Adipose tissue (tissue), 3 donors: ENCODE data around the gene BCKDK. TPM values are rescaled to one million over a fixed set of nuclear protein-coding genes. Genes with fewer than 3 reads are reported as not detected.

ENCODE experiments used
- H3K27ac ChIP-seq: one replicate; pipeline ENCODE4 v1.5.1; 2013; ENCODE audit warnings: low read depth, low read length
- WGBS, 3 donors: extraction: QIAGEN DNeasy Blood & Tissue Kit; methylation state at CpG; one replicate each; pipeline ENCODE4 v1.1.7; 2013; 5-methylcytosine and 5-hydroxymethylcytosine counted together
- polyA plus RNA-seq, 3 donors: library from polyadenylated mRNA; stranded (reverse); fragments of 200-250 nt; gene quantifications; one replicate each; pipeline ENCODE4 v1.2.3, GENCODE V29; 2013
- donor health status: healthy with polysubstance abuse.
- donor health status: Bipolar disorder and iron deficiency.
- donor health status: healthy.

Gene BCKDK
- 10 to 100 TPM; 31.4 to 79.6 (median 45.4) TPM for polyA plus RNA-seq

DNA sequence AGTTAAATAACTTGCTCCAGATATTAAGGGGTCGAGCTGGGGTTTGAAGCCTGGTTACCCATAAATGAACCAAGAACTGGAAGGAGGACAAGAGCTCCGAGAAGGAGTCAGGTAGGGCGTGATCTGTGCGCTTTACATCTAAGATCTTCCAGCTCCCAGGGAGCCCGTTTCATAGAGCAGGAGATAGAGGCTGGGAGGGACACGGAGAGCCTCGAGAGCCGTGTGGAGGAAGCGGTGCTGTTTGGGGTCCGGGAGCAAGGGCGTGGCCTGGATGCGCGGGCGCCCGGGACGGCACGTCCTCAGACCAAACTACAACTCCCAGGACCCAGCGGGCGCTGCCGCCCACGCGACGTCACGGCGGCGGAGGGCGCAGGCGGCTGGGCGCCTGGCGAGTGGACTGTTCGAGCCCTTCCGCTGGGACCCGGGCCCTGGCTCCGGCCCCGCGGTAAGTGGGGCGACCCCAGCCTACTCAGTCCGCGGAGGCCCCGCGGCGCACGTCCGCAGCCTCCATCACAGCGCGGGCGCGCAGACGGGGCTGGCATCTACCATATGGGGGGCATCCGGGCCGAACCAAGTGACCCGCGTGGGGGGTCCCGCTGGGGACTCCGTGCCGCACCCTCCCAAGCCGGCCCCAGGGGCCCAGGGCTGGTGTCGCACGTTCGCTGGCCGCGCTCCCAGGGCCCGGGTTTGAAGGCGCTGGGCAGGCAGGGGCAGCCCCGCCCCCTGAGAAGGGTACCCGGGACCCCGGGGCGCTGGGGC, at the start of gene BCKDK:
Gene BCKDK (plus strand): TSS at position 352 of the 759 bp plus-strand sequence. CDS start 838 bp downstream, outside the sequence.
- 3 to 4% (median 4%) methylated on average over 60 to 68 of the region's 68 CpGs for WGBS, 3 donors
- H3K27ac ChIP-seq: no peak within 1 kb of the TSS

GRCh38 chr16:31061126-31061812, 46.9 kb upstream of the BCKDK start:
- 93 to 95% (median 95%) methylated on average over 38 to 42 of the region's 42 CpGs for WGBS, 3 donors
- H3K27ac ChIP-seq: no peak overlapping the region

GRCh38 chr16:31061813-31062440, 46.3 kb upstream of the BCKDK start:
- no peak overlapping the region for H3K27ac ChIP-seq
- WGBS, 3 donors: 96 to 97% (median 97%) methylated on average over 54 of the region's 54 CpGs

DNA sequence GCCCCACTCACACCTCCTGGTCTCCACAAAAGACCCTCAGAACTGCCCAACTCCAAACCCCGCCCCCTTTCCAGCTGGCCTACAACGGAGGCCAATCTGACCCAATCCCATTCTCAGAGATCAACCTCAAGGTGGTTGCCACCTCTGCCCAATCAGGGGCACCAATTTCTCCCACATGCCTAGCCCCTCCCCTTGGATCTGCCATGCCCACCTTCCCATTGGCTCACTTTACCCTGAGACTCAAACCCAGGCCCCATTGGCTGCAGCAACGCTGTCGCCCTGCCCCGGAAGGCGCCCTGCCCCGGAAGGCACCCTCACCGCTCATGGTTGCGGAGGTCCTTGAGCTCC, 44.7 kb upstream of the BCKDK start:
- 90 to 97% (median 94%) methylated on average over 9 of the region's 9 CpGs for WGBS, 3 donors
- H3K27ac ChIP-seq: no peak overlapping the region

GRCh38 chr16:31063843-31064611, 44.2 kb upstream of the BCKDK start:
- 82 to 93% (median 89%) methylated on average over 56 of the region's 56 CpGs for WGBS, 3 donors
- H3K27ac ChIP-seq: no peak overlapping the region

GRCh38 chr16:31064882-31065461, 43.2 kb upstream of the BCKDK start:
- 47 to 76% (median 56%) methylated on average over 4 of the region's 4 CpGs for WGBS, 3 donors

DNA sequence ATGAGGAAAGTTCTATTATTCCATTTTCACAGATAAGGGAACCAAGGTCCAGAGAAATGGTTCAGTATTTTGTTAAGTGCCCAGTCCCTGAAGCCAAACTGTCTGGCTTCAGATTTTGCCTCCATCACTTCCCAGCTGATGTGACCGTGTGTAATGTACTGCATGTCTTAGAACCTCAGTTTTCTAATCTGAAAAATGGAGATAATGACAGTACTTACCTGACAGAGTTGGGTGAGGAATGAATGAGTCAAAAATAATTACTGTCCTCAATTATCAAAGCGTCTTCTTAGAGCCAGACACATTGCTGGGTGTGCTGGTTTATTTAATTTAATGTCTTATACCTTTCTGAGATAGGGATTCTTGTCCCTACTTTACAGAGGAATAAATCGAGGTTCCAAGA, 40.8 kb upstream of the BCKDK start:
- 81 to 94% (median 93%) methylated on average over 3 of the region's 3 CpGs for WGBS, 3 donors
- no peak overlapping the region for H3K27ac ChIP-seq

More at GRCh38 chr16:31064882-31065461, 43.2 kb upstream of the BCKDK start:
- no peak overlapping the region for H3K27ac ChIP-seq

GRCh38 chr16:31071861-31072260, 36.3 kb upstream of the BCKDK start:
- H3K27ac ChIP-seq: no peak overlapping the region
- 37 to 40% (median 39%) methylated on average over 4 of the region's 4 CpGs for WGBS, 3 donors

DNA sequence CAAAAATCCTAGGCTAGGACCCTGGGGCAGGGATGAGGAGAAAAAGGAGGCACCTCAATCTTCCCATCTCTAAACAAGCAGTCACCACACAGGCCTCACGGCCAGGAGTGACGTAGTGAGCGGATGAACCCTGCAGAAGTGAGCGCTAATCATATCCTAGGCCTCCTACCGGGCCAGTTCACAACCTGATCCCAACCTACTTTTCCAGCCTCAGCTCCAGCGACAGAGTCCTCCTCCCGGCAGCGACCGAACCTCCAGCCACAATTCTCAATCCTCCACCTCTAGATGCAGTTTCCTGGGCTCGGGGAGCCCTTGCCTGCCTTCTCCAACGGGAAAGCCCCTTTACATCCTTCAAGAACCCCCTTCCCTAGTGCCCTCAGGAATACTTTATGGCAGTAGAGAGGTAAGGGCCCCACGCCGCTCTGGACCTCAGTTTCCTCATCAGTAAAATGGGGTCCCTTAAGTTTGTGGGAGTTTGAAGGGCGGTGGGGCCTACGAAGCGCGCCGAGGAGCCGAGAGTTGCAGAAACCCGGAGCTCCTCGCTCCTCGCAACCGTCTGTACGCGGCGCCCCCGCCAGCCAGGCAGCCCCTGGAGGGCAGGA, 35.5 kb upstream of the BCKDK start:
- WGBS, 3 donors: 1 to 3% (median 2%) methylated on average over 27 of the region's 27 CpGs
- H3K27ac ChIP-seq: no peak overlapping the region

DNA sequence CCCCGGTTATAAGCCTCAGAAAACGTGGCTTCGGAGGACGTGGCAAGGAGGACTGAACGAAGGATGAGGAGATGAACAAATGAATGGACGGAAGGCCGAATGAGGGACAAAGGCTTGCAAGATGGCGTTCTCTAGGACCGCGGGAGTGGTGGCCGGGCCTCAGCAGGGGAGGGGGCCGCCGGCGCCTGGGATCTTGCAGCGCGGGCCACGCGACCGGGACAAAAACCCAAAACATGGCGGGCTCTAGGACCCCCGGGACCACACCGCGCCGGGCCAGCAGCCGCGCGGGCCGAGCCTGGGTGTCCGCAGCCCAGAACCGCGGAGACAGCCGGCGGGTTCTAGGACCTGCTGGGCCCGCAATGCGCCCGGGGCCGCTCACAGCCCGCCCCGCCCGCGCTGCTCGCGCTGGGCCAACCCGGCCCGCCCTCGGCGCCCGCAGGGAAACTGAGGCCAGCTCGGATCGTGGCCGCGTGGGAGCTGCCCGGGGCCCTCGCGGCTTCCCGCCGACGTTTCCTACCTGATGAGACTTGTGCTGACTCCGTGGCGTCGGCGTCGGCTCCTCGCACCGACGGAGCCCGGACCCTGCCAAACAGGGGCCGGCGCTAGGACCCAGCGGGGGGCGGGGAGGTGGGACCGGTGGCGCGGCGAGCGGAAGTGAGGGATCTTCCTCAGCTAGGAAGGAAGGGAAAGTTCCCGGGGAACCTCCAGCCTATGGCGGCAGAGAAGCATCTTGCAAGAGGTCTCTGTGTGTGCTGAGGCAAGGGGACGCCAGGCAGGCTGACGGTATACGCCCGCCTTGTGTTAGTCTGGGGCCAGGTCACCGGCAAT, 34.8 kb upstream of the BCKDK start:
- 0% methylated on average over 78 to 83 of the region's 83 CpGs for WGBS, 3 donors
- no peak overlapping the region for H3K27ac ChIP-seq

DNA sequence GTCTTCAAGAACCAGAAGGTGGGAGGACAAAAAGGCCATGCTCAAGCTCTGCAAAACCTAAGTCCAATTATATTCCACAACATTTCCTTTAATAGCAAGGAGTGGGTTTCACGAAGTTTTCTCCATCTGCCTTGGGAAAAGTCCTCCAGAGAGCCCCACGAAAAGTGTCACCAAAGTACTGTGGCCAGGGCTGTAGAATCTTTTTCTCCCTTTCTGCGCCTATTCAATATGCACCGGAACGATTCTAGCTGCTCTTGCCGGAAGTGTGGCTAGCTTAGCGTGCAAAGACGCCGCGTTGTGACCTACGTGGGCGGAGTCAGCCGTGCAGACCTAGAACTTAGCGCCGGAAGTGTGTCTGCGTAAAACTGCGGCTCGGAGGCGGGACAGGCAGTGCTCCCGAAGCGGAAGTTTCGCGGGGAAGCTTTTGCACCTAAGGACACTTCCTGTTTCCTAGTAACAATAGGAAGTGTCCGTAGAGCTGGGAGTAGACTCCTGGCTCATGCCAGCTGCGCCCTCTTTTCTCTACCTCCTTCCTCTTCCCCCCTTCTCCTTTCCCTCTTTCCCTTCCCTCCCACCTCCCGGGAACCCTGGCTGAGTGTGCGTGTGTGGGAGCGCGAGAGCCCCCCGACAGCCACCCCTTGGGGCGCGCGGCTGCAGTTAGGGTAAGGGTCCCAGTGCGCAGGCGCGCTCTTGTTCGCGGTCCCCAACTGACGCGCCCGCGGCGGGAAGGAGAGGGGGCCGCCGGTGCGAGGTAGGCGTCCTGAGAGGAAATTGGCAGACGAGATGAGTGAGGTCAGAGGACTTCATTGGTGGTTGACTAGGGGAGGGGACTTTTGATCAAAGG, 34.0 kb upstream of the BCKDK start, which contains the start of the genes ZNF646 and ZNF668:
Gene ZNF646 (plus strand): TSS at position 453 of the 844 bp plus-strand sequence. CDS start 1,903 bp downstream, outside the sequence.
Gene ZNF668 (minus strand): TSS at position 271 of the 844 bp plus-strand sequence. CDS start 9,781 bp downstream, outside the sequence.
- H3K27ac ChIP-seq: peak within 1 kb of the TSS; percentile 72
- WGBS, 3 donors: 0 to 1% (median 1%) methylated on average over 45 to 48 of the region's 48 CpGs

DNA sequence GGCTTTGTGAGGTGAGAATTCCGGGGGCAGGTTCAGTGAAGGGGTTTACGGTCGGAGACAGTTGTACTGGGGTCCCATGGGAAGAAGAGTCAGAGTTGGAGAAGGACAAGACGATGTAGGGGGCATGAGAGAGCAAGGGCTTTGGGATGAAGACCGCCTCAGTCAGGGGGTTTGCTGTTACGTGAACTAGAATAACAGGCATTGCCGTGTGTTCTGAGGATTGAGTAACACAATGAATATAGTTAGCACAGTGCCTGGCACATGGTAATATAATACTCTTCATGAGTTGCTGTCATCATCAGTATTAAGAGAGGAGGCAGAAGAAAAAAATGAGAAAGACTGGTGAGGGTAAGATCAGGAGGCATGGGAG, 33.4 kb upstream of the BCKDK start:
- 0 to 2% (median 2%) methylated on average over 7 of the region's 7 CpGs for WGBS, 3 donors
- H3K27ac ChIP-seq: no peak overlapping the region

DNA sequence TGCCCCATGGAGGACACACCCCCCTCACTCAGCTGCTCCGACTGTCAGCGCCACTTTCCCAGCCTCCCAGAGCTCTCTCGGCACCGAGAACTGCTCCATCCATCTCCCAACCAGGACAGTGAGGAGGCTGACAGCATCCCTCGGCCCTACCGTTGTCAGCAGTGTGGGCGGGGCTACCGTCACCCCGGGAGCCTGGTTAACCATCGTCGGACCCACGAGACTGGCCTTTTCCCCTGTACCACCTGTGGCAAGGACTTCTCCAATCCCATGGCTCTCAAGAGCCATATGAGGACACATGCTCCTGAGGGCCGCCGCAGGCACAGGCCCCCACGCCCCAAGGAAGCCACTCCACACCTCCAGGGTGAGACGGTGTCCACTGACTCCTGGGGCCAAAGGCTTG, 31.9 kb upstream of the BCKDK start:
- 65 to 76% (median 65%) methylated on average over 16 of the region's 16 CpGs for WGBS, 3 donors
- no peak overlapping the region for H3K27ac ChIP-seq

- no peak overlapping the region for H3K27ac ChIP-seq
- 93 to 95% (median 94%) methylated on average over 13 of the region's 13 CpGs for WGBS, 3 donors
Observed at GRCh38 chr16:31077024-31077423, 31.2 kb upstream of the BCKDK start.

DNA sequence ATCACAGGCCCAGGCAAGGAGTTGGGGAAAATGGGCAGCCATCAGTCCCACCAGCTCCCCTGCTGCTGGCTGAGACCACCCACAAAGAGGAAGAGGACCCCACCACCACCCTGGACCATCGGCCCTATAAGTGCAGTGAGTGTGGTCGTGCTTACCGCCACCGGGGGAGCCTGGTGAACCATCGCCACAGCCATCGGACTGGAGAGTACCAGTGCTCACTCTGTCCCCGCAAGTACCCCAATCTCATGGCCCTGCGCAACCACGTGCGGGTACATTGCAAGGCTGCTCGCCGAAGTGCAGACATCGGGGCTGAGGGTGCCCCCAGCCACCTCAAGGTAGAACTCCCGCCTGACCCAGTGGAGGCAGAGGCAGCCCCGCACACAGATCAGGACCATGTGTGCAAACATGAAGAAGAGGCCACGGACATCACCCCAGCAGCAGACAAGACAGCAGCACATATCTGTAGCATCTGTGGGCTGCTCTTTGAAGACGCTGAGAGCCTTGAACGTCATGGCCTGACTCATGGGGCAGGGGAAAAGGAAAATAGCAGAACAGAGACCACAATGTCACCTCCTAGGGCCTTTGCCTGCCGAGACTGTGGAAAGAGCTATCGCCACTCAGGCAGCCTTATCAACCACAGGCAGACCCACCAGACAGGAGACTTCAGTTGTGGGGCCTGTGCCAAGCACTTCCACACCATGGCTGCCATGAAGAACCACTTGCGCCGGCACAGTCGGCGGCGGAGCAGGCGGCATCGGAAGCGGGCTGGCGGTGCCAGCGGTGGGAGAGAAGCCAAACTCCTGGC, 30.4 kb upstream of the BCKDK start:
- WGBS, 3 donors: 93 to 95% (median 94%) methylated on average over 30 of the region's 30 CpGs
- no peak overlapping the region for H3K27ac ChIP-seq
